Osteocyte (in vitro differentiated cells): ENCODE data around the gene GALNT7. TPM values are rescaled to one million over a fixed set of nuclear protein-coding genes. Genes with fewer than 3 reads are reported as not detected.

Source experiments
- DNase-seq: peaks from one replicate; pipeline ENCODE4 v3.0.0; 2021; ENCODE audit warnings: mixed read lengths; ENCODE audit not compliant: unreplicated experiment; ENCODE audit errors: extremely low spot score
- H3K27ac Mint-ChIP-seq: one replicate; pipeline ENCODE4 v1.8.0; 2021; ENCODE audit warnings: mild to moderate bottlenecking, mixed read lengths; ENCODE audit not compliant: unreplicated experiment
- H3K27me3 Mint-ChIP-seq: one replicate; pipeline ENCODE4 v1.8.0; 2021; ENCODE audit warnings: mixed read lengths; ENCODE audit not compliant: unreplicated experiment
- H3K36me3 Mint-ChIP-seq: one replicate; pipeline ENCODE4 v1.8.0; 2021; ENCODE audit warnings: mixed read lengths; ENCODE audit not compliant: unreplicated experiment
- H3K4me1 Mint-ChIP-seq: one replicate; pipeline ENCODE4 v1.8.0; 2021; ENCODE audit warnings: mixed read lengths; ENCODE audit not compliant: unreplicated experiment
- H3K4me3 Mint-ChIP-seq: one replicate; pipeline ENCODE4 v1.8.0; 2021; ENCODE audit warnings: mild to moderate bottlenecking, moderate library complexity, mixed read lengths; ENCODE audit not compliant: unreplicated experiment
- H3K9me3 Mint-ChIP-seq: one replicate; pipeline ENCODE4 v1.8.0; 2021; ENCODE audit warnings: mixed read lengths; ENCODE audit not compliant: unreplicated experiment
- total RNA-seq: library from RNA; stranded (reverse); gene quantifications from 2 replicates; pipeline ENCODE4 v1.2.1, GENCODE V29; 2021
- TF ChIP-seq, protein P1 (sequence below): fragments of 200-600 bp; sonication (generic); IDR thresholded peaks from 2 replicates; pipeline ENCODE4 v1.5.0; 2021; ENCODE audit warnings: antibody characterized with exemption, mild to moderate bottlenecking, moderate library complexity

Gene GALNT7
- total RNA-seq, 1 donor from 2014 or later = 38.5 TPM

DNA sequence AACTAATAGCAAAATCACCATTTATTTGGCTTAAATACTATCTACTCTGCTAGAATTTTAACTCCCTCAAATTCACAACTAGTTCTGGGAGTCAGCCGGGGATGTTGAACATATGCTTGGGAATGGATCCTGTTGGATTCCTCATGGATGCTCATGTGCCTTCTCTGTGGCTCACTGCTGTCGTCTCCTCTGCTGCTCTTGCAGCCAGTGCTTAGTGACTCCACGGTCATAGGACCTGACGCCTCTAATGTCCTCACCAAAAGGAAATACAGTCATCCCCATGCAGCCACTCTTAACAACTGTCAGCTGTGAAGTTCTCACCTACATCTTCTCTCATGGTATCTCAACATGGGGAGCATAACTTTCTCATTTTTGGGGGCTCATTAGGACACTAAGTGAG is 106.1 kb downstream of the GALNT7 start:
- TF ChIP-seq, protein P1, sequence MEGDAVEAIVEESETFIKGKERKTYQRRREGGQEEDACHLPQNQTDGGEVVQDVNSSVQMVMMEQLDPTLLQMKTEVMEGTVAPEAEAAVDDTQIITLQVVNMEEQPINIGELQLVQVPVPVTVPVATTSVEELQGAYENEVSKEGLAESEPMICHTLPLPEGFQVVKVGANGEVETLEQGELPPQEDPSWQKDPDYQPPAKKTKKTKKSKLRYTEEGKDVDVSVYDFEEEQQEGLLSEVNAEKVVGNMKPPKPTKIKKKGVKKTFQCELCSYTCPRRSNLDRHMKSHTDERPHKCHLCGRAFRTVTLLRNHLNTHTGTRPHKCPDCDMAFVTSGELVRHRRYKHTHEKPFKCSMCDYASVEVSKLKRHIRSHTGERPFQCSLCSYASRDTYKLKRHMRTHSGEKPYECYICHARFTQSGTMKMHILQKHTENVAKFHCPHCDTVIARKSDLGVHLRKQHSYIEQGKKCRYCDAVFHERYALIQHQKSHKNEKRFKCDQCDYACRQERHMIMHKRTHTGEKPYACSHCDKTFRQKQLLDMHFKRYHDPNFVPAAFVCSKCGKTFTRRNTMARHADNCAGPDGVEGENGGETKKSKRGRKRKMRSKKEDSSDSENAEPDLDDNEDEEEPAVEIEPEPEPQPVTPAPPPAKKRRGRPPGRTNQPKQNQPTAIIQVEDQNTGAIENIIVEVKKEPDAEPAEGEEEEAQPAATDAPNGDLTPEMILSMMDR = no peak
- no peak for DNase-seq
- peaks cover 9% of the 10 kb centered on the region for H3K9me3 Mint-ChIP-seq
- peaks cover 31% of the 10 kb centered on the region for H3K4me1 Mint-ChIP-seq
- no peaks in the 10 kb centered on the region for H3K27me3 Mint-ChIP-seq
- H3K36me3 Mint-ChIP-seq = peaks cover 4% of the 10 kb centered on the region
- H3K27ac Mint-ChIP-seq = no peak overlapping the region
- H3K4me3 Mint-ChIP-seq = no peak overlapping the region

DNA sequence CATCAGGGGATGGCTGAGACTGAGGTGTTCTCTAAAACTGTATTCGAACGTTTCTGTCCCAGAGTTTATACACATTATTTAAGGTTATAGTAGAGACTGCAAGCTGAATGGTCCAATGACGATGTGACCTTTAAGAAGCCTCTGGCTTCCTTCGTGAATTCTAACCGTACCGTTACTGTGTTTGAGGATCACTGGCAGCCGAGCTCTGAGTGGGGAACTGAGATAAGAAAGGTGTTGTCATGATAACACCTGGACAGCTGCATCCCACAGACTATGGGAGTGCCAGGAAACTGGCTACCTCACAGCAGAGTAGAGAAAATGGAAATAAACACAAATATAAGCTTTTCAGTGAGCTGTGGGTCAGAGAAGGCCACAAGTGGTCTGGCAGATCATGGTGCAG is 106.5 kb downstream of the GALNT7 start:
- TF ChIP-seq, protein P1 = no peak
- no peaks in the 10 kb centered on the region for H3K27me3 Mint-ChIP-seq
- no peak overlapping the region for H3K4me3 Mint-ChIP-seq
- H3K9me3 Mint-ChIP-seq = peaks cover 9% of the 10 kb centered on the region
- DNase-seq = no peak
- no peak overlapping the region for H3K27ac Mint-ChIP-seq
- peaks cover 4% of the 10 kb centered on the region for H3K36me3 Mint-ChIP-seq
- H3K4me1 Mint-ChIP-seq = peaks cover 31% of the 10 kb centered on the region

DNA sequence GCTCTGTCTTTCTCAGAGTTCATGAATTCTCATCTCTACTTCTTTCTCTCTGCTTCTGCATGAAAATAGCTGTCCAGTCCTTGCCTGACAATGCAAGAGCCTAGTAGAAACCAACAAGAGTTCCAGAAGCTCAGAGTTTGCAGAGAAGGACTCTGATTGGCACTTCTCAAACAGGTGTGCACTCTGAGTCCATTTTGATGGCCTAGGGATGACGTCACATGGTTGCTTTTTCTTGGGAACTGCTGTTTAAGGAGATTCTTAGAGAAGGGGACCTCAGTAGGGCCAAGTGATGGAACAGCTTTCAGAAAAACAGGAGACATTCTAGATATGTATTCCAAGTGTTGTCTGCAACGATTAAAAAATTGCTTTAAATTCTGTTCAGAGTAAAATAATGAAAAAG is 108.7 kb downstream of the GALNT7 start:
- Mint-ChIP-seq H3K4me3 (no peak overlapping the region), H3K4me1 (peaks cover 22% of the 10 kb centered on the region), H3K9me3 (peaks cover 8% of the 10 kb centered on the region), H3K27ac (no peak overlapping the region), H3K27me3 (no peaks in the 10 kb centered on the region), H3K36me3 (peaks cover 4% of the 10 kb centered on the region)
- TF ChIP-seq, protein P1 = no peak
- DNase-seq = no peak

DNA sequence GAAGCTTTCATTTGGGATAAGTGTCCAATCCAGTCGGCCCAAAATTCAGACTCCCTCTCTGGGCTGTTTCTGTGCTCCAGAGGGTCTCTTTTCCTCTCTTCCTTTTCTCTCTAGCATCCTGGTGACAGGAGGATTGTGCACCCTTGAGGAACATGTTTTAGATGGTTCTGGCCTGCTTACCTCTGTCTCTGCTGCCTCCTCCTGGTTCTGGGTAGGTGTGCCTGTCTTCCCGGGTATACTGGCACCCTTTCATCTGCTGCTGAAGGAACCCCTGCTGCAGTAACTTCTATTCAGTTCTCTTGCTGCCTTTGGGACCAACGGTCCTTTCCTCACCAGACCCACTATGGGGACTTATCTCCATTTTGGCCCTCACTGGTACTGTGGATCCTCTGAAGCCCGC is 112.4 kb downstream of the GALNT7 start:
- H3K4me1 Mint-ChIP-seq = no peaks in the 10 kb centered on the region
- peaks cover 7% of the 10 kb centered on the region for H3K9me3 Mint-ChIP-seq
- no peak overlapping the region for H3K4me3 Mint-ChIP-seq
- H3K36me3 Mint-ChIP-seq = peaks cover 11% of the 10 kb centered on the region
- H3K27me3 Mint-ChIP-seq = no peaks in the 10 kb centered on the region
- H3K27ac Mint-ChIP-seq = no peak overlapping the region
- no peak for DNase-seq
- TF ChIP-seq, protein P1 = no peak

DNA sequence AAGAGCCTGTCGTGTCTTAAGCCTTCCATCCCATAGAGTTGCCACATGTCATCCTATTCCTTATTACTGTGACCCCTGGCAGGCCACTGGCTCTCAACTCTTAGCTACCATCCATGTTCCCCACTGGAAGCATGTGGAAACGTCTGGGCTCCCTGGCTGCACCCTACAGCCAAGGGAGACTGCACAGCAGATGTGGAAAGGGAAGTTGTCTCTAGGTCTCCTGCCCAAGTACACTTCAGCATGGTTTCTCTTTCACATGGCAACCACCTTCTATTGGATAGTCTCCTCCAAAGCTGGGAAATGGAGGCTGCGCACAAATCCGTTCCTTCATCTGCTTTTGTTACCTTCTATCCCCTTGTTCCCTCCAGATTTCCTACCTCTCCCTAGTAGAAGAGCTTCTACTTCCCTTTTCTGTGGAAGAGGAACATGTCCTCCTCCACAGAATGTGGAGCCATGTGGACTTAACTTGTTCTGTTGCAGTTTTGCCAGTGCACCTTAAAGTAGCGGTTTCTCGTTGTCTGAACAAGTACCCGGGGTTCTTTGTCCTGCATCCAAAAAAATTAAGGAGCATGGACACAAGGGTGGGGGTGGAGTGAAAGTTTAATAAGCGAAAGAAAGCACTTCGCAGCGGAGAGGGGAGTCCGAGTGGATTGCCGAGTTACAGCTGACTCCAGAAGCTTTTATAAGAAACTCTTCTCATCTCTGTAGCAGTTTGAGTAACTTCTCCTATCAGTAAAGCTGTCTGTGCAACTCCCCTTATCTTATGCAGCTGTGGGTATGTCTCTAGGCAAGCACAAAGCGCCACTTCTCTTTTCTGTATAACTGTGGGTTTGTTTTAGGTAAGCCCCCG is 113.0 kb downstream of the GALNT7 start:
- Mint-ChIP-seq H3K27me3 (no peaks in the 10 kb centered on the region), H3K27ac (no peak overlapping the region), H3K9me3 (peaks cover 7% of the 10 kb centered on the region), H3K4me3 (no peak overlapping the region), H3K4me1 (no peaks in the 10 kb centered on the region), H3K36me3 (peaks cover 11% of the 10 kb centered on the region)
- DNase-seq = no peak
- TF ChIP-seq, protein P1 = no peak
